MM.1S (cell line): ENCODE measurements around the gene TPCN2.
A peak's percentile ranks its signal among the peaks of the same experiment; 100 is the strongest.

ENCODE experiments used
- DNase-seq: peaks from one replicate; pipeline ENCODE4 v3.0.0-alpha.2; 2015
- H2AFZ ChIP-seq: fragments of 300-600 bp; sonication (generic); 2 replicates; pipeline ENCODE4 v1.6.0; 2016; ENCODE audit warnings: antibody characterized with exemption, low read length
- H3F3A ChIP-seq: fragments of 300-600 bp; sonication (generic); 2 replicates; pipeline ENCODE4 v1.6.1; 2016; ENCODE audit warnings: mild to moderate bottlenecking, antibody characterized with exemption, low read length, moderate library complexity, mixed read lengths; ENCODE audit not compliant: insufficient read depth
- H3K27ac ChIP-seq: fragments of 300-600 bp; sonication (generic); 2 replicates; pipeline ENCODE4 v1.5.1; 2016; ENCODE audit warnings: mild to moderate bottlenecking, low read length
- H3K27me3 ChIP-seq: fragments of 300-600 bp; sonication (generic); replicated peaks from 2 replicates; pipeline ENCODE4 v1.6.0; 2016; ENCODE audit warnings: low read length; ENCODE audit not compliant: insufficient read depth
- H3K36me3 ChIP-seq: fragments of 300-600 bp; sonication (generic); replicated peaks from 2 replicates; pipeline ENCODE4 v1.6.1; 2016; ENCODE audit warnings: mild to moderate bottlenecking, low read length, mixed read lengths; ENCODE audit not compliant: insufficient read depth
- H3K4me1 ChIP-seq: fragments of 300-600 bp; sonication (generic); 2 replicates; pipeline ENCODE4 v1.6.1; 2016; ENCODE audit warnings: low read length, mixed read lengths
- H3K4me2 ChIP-seq: fragments of 300-600 bp; sonication (generic); 2 replicates; pipeline ENCODE4 v1.6.0; 2016; ENCODE audit warnings: low read depth, low read length
- H3K4me3 ChIP-seq: fragments of 300-600 bp; sonication (generic); 2 replicates; pipeline ENCODE4 v1.5.1; 2016; ENCODE audit warnings: low read length, mixed read lengths
- H3K79me2 ChIP-seq: fragments of 300-600 bp; sonication (generic); 2 replicates; pipeline ENCODE4 v1.6.1; 2016; ENCODE audit warnings: mixed run types, low read length, mixed read lengths
- H3K9ac ChIP-seq: fragments of 300-600 bp; sonication (generic); 2 replicates; pipeline ENCODE4 v1.6.1; 2016; ENCODE audit warnings: low read length, mixed read lengths
- H3K9me2 ChIP-seq: fragments of 300-600 bp; sonication (generic); replicated peaks from 2 replicates; pipeline ENCODE4 v1.6.1; 2016; ENCODE audit warnings: mild to moderate bottlenecking, low read length, mixed read lengths; ENCODE audit not compliant: insufficient read depth
- H3K9me3 ChIP-seq: fragments of 300-600 bp; sonication (generic); replicated peaks from 2 replicates; pipeline ENCODE4 v1.6.1; 2016; ENCODE audit warnings: mild to moderate bottlenecking, low read length, mixed read lengths; ENCODE audit not compliant: insufficient read depth
- H4K20me1 ChIP-seq: fragments of 300-600 bp; sonication (generic); 2 replicates; pipeline ENCODE4 v1.6.1; 2016; ENCODE audit warnings: mild to moderate bottlenecking, low read length, moderate library complexity, mixed read lengths; ENCODE audit not compliant: insufficient read depth
- CTCF ChIP-seq: fragments of 300-600 bp; sonication (generic); IDR thresholded peaks from 2 replicates; pipeline ENCODE4 v1.5.1; 2016; ENCODE audit warnings: antibody characterized with exemption, low read length, mixed read lengths
- EZH2 ChIP-seq: fragments of 300-600 bp; sonication (generic); optimal IDR thresholded peaks from 2 replicates; pipeline ENCODE3; 2017; ENCODE audit warnings: low read depth, mild to moderate bottlenecking, antibody characterized with exemption, low read length, mixed read lengths
- EZH2phosphoT487 ChIP-seq: fragments of 300-600 bp; sonication (generic); IDR thresholded peaks from 2 replicates; pipeline ENCODE4 v1.6.1; 2018; ENCODE audit warnings: antibody characterized with exemption, low read length

The TPCN2 gene

GRCh38 chr11:69054397-69055211 is 5.9 kb downstream of the TPCN2 start:
- no peaks in the 10 kb centered on the region for H3K9me3 ChIP-seq
- no peak overlapping the region for H2AFZ ChIP-seq
- TF ChIP-seq CTCF: no peak
- TF ChIP-seq EZH2: no peak
- no peak for TF ChIP-seq EZH2phosphoT487
- H3K9ac ChIP-seq: no peak overlapping the region
- no peak overlapping the region for H3K4me3 ChIP-seq
- H3K36me3 ChIP-seq: no peaks in the 10 kb centered on the region
- no peaks in the 10 kb centered on the region for H3K27me3 ChIP-seq
- peaks cover 25% of the 10 kb centered on the region for H3K4me1 ChIP-seq
- no peaks in the 10 kb centered on the region for H4K20me1 ChIP-seq
- peak overlapping the region; percentile 88; the same call in 1 of the 2 replicates for H3K27ac ChIP-seq
- no peaks in the 10 kb centered on the region for H3K9me2 ChIP-seq
- peaks cover 54% of the 10 kb centered on the region for H3K79me2 ChIP-seq
- DNase-seq: no peak
- H3F3A ChIP-seq: peaks cover 13% of the 10 kb centered on the region; the same call in 1 of the 2 replicates
- H3K4me2 ChIP-seq: peak overlapping the region; percentile 5; the same call in 1 of the 2 replicates

DNA sequence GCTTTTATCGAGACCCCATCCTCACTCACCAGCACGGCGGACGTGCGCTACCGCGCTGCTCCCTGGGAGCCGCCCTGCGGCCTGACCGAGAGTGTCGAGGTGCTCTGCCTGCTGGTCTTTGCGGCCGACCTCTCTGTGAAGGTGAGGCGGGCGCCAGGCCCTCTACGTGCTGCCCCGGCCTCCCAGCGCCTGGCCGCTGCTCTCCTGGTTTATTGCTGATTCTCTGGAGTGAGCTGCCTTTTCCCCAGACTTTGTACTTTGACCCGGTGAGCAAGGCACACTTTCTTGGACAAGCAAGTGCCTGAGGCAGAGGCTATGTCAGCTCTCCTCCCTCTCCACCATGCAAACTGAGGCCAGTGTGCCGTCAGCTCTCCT is 6.5 kb downstream of the TPCN2 start:
- no peaks in the 10 kb centered on the region for H3K36me3 ChIP-seq
- peaks cover 20% of the 10 kb centered on the region for H3K4me1 ChIP-seq
- no peaks in the 10 kb centered on the region for H3K9me3 ChIP-seq
- no peak for DNase-seq
- no peak overlapping the region for H2AFZ ChIP-seq
- H3K4me3 ChIP-seq: no peak overlapping the region
- H4K20me1 ChIP-seq: no peaks in the 10 kb centered on the region
- peak overlapping the region; percentile 88 for H3K27ac ChIP-seq
- peak overlapping the region; percentile 62 for H3K4me2 ChIP-seq
- TF ChIP-seq EZH2phosphoT487 (no peak), EZH2 (no peak), CTCF (no peak)
- H3K79me2 ChIP-seq: peaks cover 48% of the 10 kb centered on the region
- H3K9me2 ChIP-seq: no peaks in the 10 kb centered on the region
- H3F3A ChIP-seq: peaks cover 13% of the 10 kb centered on the region; the same call in 1 of the 2 replicates
- H3K9ac ChIP-seq: peak overlapping the region; percentile 34
- no peaks in the 10 kb centered on the region for H3K27me3 ChIP-seq

DNA sequence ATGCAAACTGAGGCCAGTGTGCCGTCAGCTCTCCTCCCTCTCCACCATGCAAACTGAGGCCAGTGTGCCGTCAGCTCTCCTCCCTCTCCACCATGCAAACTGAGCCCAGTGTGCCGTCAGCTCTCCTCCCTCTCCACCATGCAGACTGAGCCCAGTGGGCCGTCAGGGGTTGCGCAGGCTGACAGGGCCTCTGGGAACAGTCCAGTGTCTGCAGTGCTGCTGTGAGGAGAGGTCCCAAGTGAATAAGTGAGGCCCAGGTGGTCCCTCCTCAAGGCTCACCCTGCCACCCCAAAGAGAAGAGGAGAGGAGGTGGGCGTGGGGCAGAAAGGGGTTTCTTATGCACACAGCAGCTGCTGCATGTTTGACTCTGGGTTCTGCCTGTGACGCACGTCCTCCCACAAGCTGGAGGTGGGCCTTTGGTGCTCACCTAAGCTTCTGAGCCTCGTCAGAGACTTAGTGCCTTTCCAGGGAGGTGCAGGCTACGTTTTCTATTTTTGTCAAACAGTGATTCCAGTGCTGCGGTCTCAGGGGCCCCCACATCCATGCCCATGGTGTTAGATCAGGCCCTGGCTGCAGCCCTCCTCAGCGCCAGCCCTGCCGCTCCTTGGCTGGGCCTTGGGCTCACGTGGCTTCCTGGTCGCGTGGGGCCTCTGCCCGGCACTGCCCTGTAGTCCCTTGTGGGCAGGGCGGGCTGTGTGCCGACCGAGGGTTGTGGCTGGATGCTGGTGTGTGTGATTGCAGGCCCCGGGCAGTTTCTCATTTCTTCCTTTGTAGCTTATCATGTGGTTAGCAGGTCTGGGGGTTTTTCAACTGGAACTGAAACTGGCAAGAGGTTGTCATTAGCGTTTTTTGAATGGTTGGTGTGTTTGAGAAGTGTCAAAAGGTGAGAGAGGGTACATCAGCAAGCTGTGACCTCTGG is 7.1 kb downstream of the TPCN2 start:
- H3K4me1 ChIP-seq: peaks cover 20% of the 10 kb centered on the region
- H2AFZ ChIP-seq: peak overlapping the region; percentile 18; the same call in 1 of the 2 replicates

More for the DNA sequence above, 7.1 kb downstream of the TPCN2 start:
- TF ChIP-seq EZH2 (no peak), EZH2phosphoT487 (no peak), CTCF (no peak)
- Histone ChIP-seq H3K9me3 (no peaks in the 10 kb centered on the region), H3K4me3 (0 out of 2 replicates have a peak overlapping the region, but pooled peaks have one; percentile 1), H4K20me1 (no peaks in the 10 kb centered on the region), H3K9ac (peak overlapping the region; percentile 34), H3K27me3 (no peaks in the 10 kb centered on the region), H3K79me2 (peaks cover 43% of the 10 kb centered on the region), H3K9me2 (no peaks in the 10 kb centered on the region), H3K27ac (peak overlapping the region; percentile 88), H3F3A (peaks cover 13% of the 10 kb centered on the region; the same call in 1 of the 2 replicates), H3K36me3 (no peaks in the 10 kb centered on the region), H3K4me2 (peak overlapping the region; percentile 62)
- peak; percentile 92 for DNase-seq
